Prostate gland (tissue), 2 donors: ENCODE results near the gene EVI2B. TPM values are rescaled to one million over a fixed set of nuclear protein-coding genes. Genes with fewer than 3 reads are reported as not detected.

Experiments
- DNase-seq: peaks from one replicate; pipeline ENCODE4 v3.0.0-alpha.2; 2019; ENCODE audit warnings: low spot score
- H3K27ac ChIP-seq, 2 donors: fragments of 200-600 bp; sonication (generic); 2 replicates each; pipeline ENCODE4 v1.5.1; 2017 to 2019
- H3K27me3 ChIP-seq: fragments of 200-600 bp; sonication (generic); replicated peaks from 2 replicates; pipeline ENCODE4 v1.5.1; 2019; ENCODE audit not compliant: insufficient read depth
- H3K36me3 ChIP-seq, 2 donors: fragments of 200-600 bp; sonication (generic); 1 replicate in 1 of 2; 2 replicates in 1 of 2; pipeline versions ENCODE4 v1.5.1 to v1.8.1; 2017 to 2019
- H3K4me1 ChIP-seq: fragments of 200-600 bp; sonication (generic); replicated peaks from 2 replicates; pipeline ENCODE4 v1.5.1; 2019
- H3K4me3 ChIP-seq, 2 donors: fragments of 200-600 bp; sonication (generic); 2 replicates each; pipeline ENCODE4 v1.5.1; 2017 to 2019
- H3K9me3 ChIP-seq: fragments of 200-600 bp; sonication (generic); 2 replicates; pipeline ENCODE4 v1.5.1; 2017
- CTCF ChIP-seq, 4 experiments: fragments of 200-600 bp in 2 of 4; fragments of 450-650 bp in 2 of 4; sonication (generic) in 2 of 4; IDR thresholded peaks; 1 replicate in 3 of 4; 2 replicates in 1 of 4; pipeline ENCODE4 v1.5.1; 2016 to 2019; ENCODE audit warnings: antibody characterized with exemption in 4 of 4, mild to moderate bottlenecking in 2 of 4, moderate library complexity in 2 of 4
- POLR2A ChIP-seq: fragments of 450-650 bp; IDR thresholded peaks from one replicate; pipeline ENCODE4 v1.6.1; 2016; ENCODE audit warnings: antibody characterized with exemption, mild to moderate bottlenecking
- POLR2AphosphoS5 ChIP-seq: sonication (generic); formaldehyde crosslinking; IDR thresholded peaks from one replicate; pipeline ENCODE4 v1.6.1; 2017; ENCODE audit warnings: antibody characterized with exemption
- WGBS: methylation state at CpG from one replicate; pipeline ENCODE4 v1.1.5; 2018; 5-methylcytosine and 5-hydroxymethylcytosine counted together
- intact Hi-C: fragments of 100-400 bp; cut with DNase I; formaldehyde crosslinking; loops from one replicate; pipeline ENCODE4 v1.14.2; 2022
- total RNA-seq, 2 donors: library from RNA; depleted of rRNA; stranded (reverse); fragments of >200 nt; gene quantifications; one replicate each; pipeline ENCODE4 v1.1.0, GENCODE V29; 2016

The EVI2B gene, protein sequence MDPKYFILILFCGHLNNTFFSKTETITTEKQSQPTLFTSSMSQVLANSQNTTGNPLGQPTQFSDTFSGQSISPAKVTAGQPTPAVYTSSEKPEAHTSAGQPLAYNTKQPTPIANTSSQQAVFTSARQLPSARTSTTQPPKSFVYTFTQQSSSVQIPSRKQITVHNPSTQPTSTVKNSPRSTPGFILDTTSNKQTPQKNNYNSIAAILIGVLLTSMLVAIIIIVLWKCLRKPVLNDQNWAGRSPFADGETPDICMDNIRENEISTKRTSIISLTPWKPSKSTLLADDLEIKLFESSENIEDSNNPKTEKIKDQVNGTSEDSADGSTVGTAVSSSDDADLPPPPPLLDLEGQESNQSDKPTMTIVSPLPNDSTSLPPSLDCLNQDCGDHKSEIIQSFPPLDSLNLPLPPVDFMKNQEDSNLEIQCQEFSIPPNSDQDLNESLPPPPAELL
- 1 to 10 TPM; 4.6 to 8.9 TPM for total RNA-seq

- 76% methylated on average over 3 of the region's 3 CpGs for WGBS
- intact Hi-C loops: no loop called here
- Histone ChIP-seq H3K4me3 (no peak within 1 kb of the TSS), H3K27me3 (no peaks in the 10 kb centered on the region), H3K4me1 (no peaks in the 10 kb centered on the region), H3K36me3 (no peaks in the 10 kb centered on the region), H3K9me3 (no peaks in the 10 kb centered on the region), H3K27ac (no peak within 1 kb of the TSS)
- no peak for TF ChIP-seq POLR2AphosphoS5
- TF ChIP-seq POLR2A: no peak
- no peak for TF ChIP-seq CTCF (IDR thresholded peaks at IDR 0.05)
- DNase-seq: no peak
Observed at GRCh38 chr17:31313982-31314781, at the start of gene EVI2B. Gene EVI2B, minus strand, starts transcription at chr17:31314054. Its CDS starts 8,445 bp downstream, at chr17:31305609.

- no peaks in the 10 kb centered on the region for H3K9me3 ChIP-seq
- DNase-seq: no peak
- no peaks in the 10 kb centered on the region for H3K27me3 ChIP-seq
- H3K4me3 ChIP-seq: no peak overlapping the region
- TF ChIP-seq POLR2A (no peak), CTCF (IDR thresholded peaks at IDR 0.05) (no peak), POLR2AphosphoS5 (no peak)
- H3K27ac ChIP-seq: no peak overlapping the region
- H3K4me1 ChIP-seq: no peaks in the 10 kb centered on the region
- no peaks in the 10 kb centered on the region for H3K36me3 ChIP-seq
- intact Hi-C loops: no loop called here
- 73% methylated on average over 3 of the region's 3 CpGs for WGBS
Observed at GRCh38 chr17:31357839-31358394, 44.1 kb upstream of the EVI2B start.

GRCh38 chr17:31357091-31357490, 43.2 kb upstream of the EVI2B start:
- H3K27me3 ChIP-seq: no peaks in the 10 kb centered on the region
- H3K4me1 ChIP-seq: no peaks in the 10 kb centered on the region
- no peak for TF ChIP-seq POLR2A
- no peak for TF ChIP-seq CTCF (IDR thresholded peaks at IDR 0.05)
- no peak for TF ChIP-seq POLR2AphosphoS5
- DNase-seq: no peak
- no peak overlapping the region for H3K4me3 ChIP-seq
- 59% methylated on average over 2 of the region's 2 CpGs for WGBS
- H3K27ac ChIP-seq: no peak overlapping the region
- H3K36me3 ChIP-seq: no peaks in the 10 kb centered on the region
- intact Hi-C loops: no loop called here
- no peaks in the 10 kb centered on the region for H3K9me3 ChIP-seq

- Histone ChIP-seq H3K9me3 (no peaks in the 10 kb centered on the region), H3K4me1 (no peaks in the 10 kb centered on the region), H3K27me3 (no peaks in the 10 kb centered on the region), H3K4me3 (no peak overlapping the region), H3K27ac (no peak overlapping the region), H3K36me3 (no peaks in the 10 kb centered on the region)
- 68% methylated on average over 1 of the region's 1 CpG for WGBS
- no peak for DNase-seq
- intact Hi-C loops: no loop called here
- TF ChIP-seq POLR2AphosphoS5 (no peak), CTCF (IDR thresholded peaks at IDR 0.05) (no peak), POLR2A (no peak)
Observed at GRCh38 chr17:31355935-31356334, 42.1 kb upstream of the EVI2B start.
